Spinal cord (tissue), 10 donors: ENCODE measurements around the gene GRSF1. TPM values are rescaled to one million over a fixed set of nuclear protein-coding genes. Genes with fewer than 3 reads are reported as not detected.
"Not testable (repeated sequence)": the region's sequence is repeated elsewhere in the genome, so short reads cannot be mapped to it uniquely, and the experiment has no call there.

ENCODE experiments used
- DNase-seq, 6 donors: peaks; one replicate each; pipeline versions ENCODE4 v3.0.0 to v3.0.0-alpha.2; 2013 to 2015; ENCODE audit warnings: low spot score in 6 of 6, low read depth in 4 of 6
- H3K27ac ChIP-seq: one replicate; pipeline ENCODE4 v1.5.1; 2013; ENCODE audit warnings: low read depth, low read length, control low read depth
- H3K27me3 ChIP-seq: one replicate; pipeline ENCODE4 v1.6.1; 2013; ENCODE audit warnings: low read length; ENCODE audit not compliant: control insufficient read depth, insufficient read depth
- H3K36me3 ChIP-seq: one replicate; pipeline ENCODE4 v1.6.1; 2013; ENCODE audit warnings: low read length; ENCODE audit not compliant: control insufficient read depth, insufficient read depth
- H3K4me1 ChIP-seq: one replicate; pipeline ENCODE4 v1.6.1; 2013; ENCODE audit warnings: low read length; ENCODE audit not compliant: control insufficient read depth, insufficient read depth
- H3K4me3 ChIP-seq: one replicate; pipeline ENCODE4 v1.5.1; 2013; ENCODE audit warnings: low read depth, low read length, control low read depth
- H3K9me3 ChIP-seq: one replicate; pipeline ENCODE4 v1.6.1; 2013; ENCODE audit warnings: low read length; ENCODE audit not compliant: control insufficient read depth, insufficient read depth
- WGBS: methylation state at CpG from one replicate; pipeline ENCODE4 v1.1.5; 2013; ENCODE audit warnings: missing lambda C conversion rate; ENCODE audit not compliant: insufficient coverage; 5-methylcytosine and 5-hydroxymethylcytosine counted together
- polyA plus RNA-seq, 2 donors: library from polyadenylated mRNA; unstranded; fragments of 120-200 nt; gene quantifications; one replicate each; pipeline ENCODE4 v1.2.1, GENCODE V29; 2013; ENCODE audit not compliant: insufficient read length in 2 of 2
- small RNA-seq: library from RNA; depleted of rRNA; stranded (forward); fragments of <200 nt; gene quantifications from one replicate; pipeline ENCODE3, GENCODE V24; 2014; ENCODE audit warnings: low replicate concordance
- total RNA-seq, 2 donors: library from RNA; depleted of rRNA in 1 of 2; stranded (reverse); fragments of 120-200 nt in 1 of 2; fragments of >200 nt in 1 of 2; gene quantifications; one replicate each; pipeline versions ENCODE4 v1.2.3 to v1.2.4, GENCODE V29; 2013 to 2014
- donor health status: healthy.

GRSF1 gene
- total and polyA plus RNA-seq, 4 donors = 71.8 to 100 (median 83.7) TPM

- Histone ChIP-seq H3K27me3 (no peaks in the 10 kb centered on the region), H3K4me1 (no peaks in the 10 kb centered on the region), H3K36me3 (peaks cover 39% of the 10 kb centered on the region), H3K9me3 (no peaks in the 10 kb centered on the region), H3K27ac (no peak overlapping the region), H3K4me3 (no peak overlapping the region)
- 100% methylated on average over 1 of the region's 5 CpGs for WGBS
- DNase-seq = peak in 1 of 6 donors; percentile 2
Observed at GRCh38 chr4:70778888-70779422, 60.7 kb downstream of the GRSF1 start.

- DNase-seq = no peak
- H3K36me3 ChIP-seq = peaks cover 32% of the 10 kb centered on the region
- H3K27ac ChIP-seq = no peak overlapping the region
- no peaks in the 10 kb centered on the region for H3K27me3 ChIP-seq
- no peaks in the 10 kb centered on the region for H3K9me3 ChIP-seq
- H3K4me3 ChIP-seq = no peak overlapping the region
- 100% methylated on average over 2 of the region's 6 CpGs for WGBS
- H3K4me1 ChIP-seq = no peaks in the 10 kb centered on the region
Observed at GRCh38 chr4:70772929-70773555, 66.6 kb downstream of the GRSF1 start.

GRCh38 chr4:70769396-70769795 is 70.3 kb downstream of the GRSF1 start:
- no CpG with 5 or more reads among the region's 1 CpG for WGBS
- not testable (repeated sequence) for H3K4me3 ChIP-seq, DNase-seq, H3K27me3 ChIP-seq, H3K27ac ChIP-seq, H3K9me3 ChIP-seq, H3K4me1 ChIP-seq
- H3K36me3 ChIP-seq = peaks cover 42% of the 10 kb centered on the region

GRCh38 chr4:70768301-70768948 is 71.3 kb downstream of the GRSF1 start:
- no peak for DNase-seq
- Histone ChIP-seq H3K27ac (no peak overlapping the region), H3K4me1 (no peaks in the 10 kb centered on the region), H3K4me3 (no peak overlapping the region), H3K36me3 (peaks cover 40% of the 10 kb centered on the region), H3K27me3 (no peaks in the 10 kb centered on the region), H3K9me3 (no peaks in the 10 kb centered on the region)
- WGBS = 75% methylated on average over 1 of the region's 3 CpGs

Small RNAs within 50 kb of the gene (small RNA-seq; reads per million reads assigned to genes)
- gene RF00026 = not detected
- not detected for gene RNU6-891P

Other genes with a start within 250 kb of the GRSF1 start
- not detected for gene AMBN, start 247.6 kb downstream of the GRSF1 start, total RNA-seq
- gene AMBN, start 247.6 kb downstream of the GRSF1 start, polyA plus RNA-seq = not detected
- gene ENAM, start 211.1 kb downstream of the GRSF1 start, total RNA-seq = under 1 TPM in 1 of 2 donors, not detected in 1; 0.06 TPM
- under 1 TPM in 1 of 2 donors, not detected in 1; 0.46 TPM for gene ENAM, start 211.1 kb downstream of the GRSF1 start, polyA plus RNA-seq
- 1 to 10 TPM in 1 of 2 donors, under 1 TPM in 1; 0.39 to 1.7 TPM for gene JCHAIN, start 173.4 kb downstream of the GRSF1 start, total RNA-seq
- gene JCHAIN, start 173.4 kb downstream of the GRSF1 start, polyA plus RNA-seq = not detected
- gene UTP3, start 151.4 kb downstream of the GRSF1 start, total RNA-seq = 10 to 100 TPM; 16.4 to 18.7 TPM
- gene UTP3, start 151.4 kb downstream of the GRSF1 start, polyA plus RNA-seq = 10 to 100 TPM; 21.8 to 28.3 TPM
- 100 to 1,000 TPM; 137 to 279 TPM for gene RUFY3, start 117.9 kb downstream of the GRSF1 start, total RNA-seq
- 100 to 1,000 TPM; 186 to 212 TPM for gene RUFY3, start 117.9 kb downstream of the GRSF1 start, polyA plus RNA-seq
- 10 to 100 TPM; 13.3 to 36.0 TPM for gene MOB1B, start 62.5 kb upstream of the GRSF1 start, total RNA-seq
- gene MOB1B, start 62.5 kb upstream of the GRSF1 start, polyA plus RNA-seq = 10 to 100 TPM; 19.3 to 32.2 TPM
- 10 to 100 TPM; 22.6 to 65.6 TPM for gene DCK, start 153.8 kb upstream of the GRSF1 start, total RNA-seq
- 10 to 100 TPM; 42.1 to 58.1 TPM for gene DCK, start 153.8 kb upstream of the GRSF1 start, polyA plus RNA-seq